Measurements from ENCODE around the gene RASA3. TPM values are rescaled to one million over a fixed set of nuclear protein-coding genes. Genes with fewer than 3 reads are reported as not detected.

RASA3 gene
- total and polyA plus RNA-seq, 12 donors: 6.8 to 16.9 (median 10.3) TPM

GRCh38 chr13:114096811-114097211 lies 35.6 kb downstream of the RASA3 start:
- no peak for ATAC-seq
- intact Hi-C loops (cut with DNase I): no loop called here
- H3K27ac ChIP-seq: no peak overlapping the region
- H3K27me3 ChIP-seq: no peaks in the 10 kb centered on the region
- no peaks in the 10 kb centered on the region for H3K36me3 ChIP-seq
- TF ChIP-seq, protein P1, sequence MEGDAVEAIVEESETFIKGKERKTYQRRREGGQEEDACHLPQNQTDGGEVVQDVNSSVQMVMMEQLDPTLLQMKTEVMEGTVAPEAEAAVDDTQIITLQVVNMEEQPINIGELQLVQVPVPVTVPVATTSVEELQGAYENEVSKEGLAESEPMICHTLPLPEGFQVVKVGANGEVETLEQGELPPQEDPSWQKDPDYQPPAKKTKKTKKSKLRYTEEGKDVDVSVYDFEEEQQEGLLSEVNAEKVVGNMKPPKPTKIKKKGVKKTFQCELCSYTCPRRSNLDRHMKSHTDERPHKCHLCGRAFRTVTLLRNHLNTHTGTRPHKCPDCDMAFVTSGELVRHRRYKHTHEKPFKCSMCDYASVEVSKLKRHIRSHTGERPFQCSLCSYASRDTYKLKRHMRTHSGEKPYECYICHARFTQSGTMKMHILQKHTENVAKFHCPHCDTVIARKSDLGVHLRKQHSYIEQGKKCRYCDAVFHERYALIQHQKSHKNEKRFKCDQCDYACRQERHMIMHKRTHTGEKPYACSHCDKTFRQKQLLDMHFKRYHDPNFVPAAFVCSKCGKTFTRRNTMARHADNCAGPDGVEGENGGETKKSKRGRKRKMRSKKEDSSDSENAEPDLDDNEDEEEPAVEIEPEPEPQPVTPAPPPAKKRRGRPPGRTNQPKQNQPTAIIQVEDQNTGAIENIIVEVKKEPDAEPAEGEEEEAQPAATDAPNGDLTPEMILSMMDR (IDR thresholded peaks at IDR 0.05): no peak
- H3K4me1 ChIP-seq: peaks cover 9 to 33% (median 19%) of the 10 kb centered on the region in 9 donors
- H3K4me3 ChIP-seq: no peak overlapping the region
- no peak for DNase-seq
- peaks cover 0 to 25% (median 6%) of the 10 kb centered on the region in 11 donors for H3K9me3 ChIP-seq
- 92 to 95% methylated on average over 18 of the region's 18 CpGs for WGBS, 2 donors

GRCh38 chr13:114096031-114096485 lies 36.4 kb downstream of the RASA3 start:
- TF ChIP-seq, protein P1 (IDR thresholded peaks at IDR 0.05): no peak
- DNase-seq (no peak), ATAC-seq (no peak)
- intact Hi-C loops (cut with DNase I): no loop called here
- no peak overlapping the region for H3K27ac ChIP-seq
- H3K4me1 ChIP-seq: peaks cover 7 to 29% (median 15%) of the 10 kb centered on the region in 9 donors
- WGBS, 2 donors: 94% methylated on average over 24 of the region's 24 CpGs
- H3K36me3 ChIP-seq: no peaks in the 10 kb centered on the region
- H3K27me3 ChIP-seq: no peaks in the 10 kb centered on the region
- H3K4me3 ChIP-seq: no peak overlapping the region
- H3K9me3 ChIP-seq: peaks cover 0 to 32% (median 9%) of the 10 kb centered on the region in 11 donors

- DNase-seq (no peak), ATAC-seq (no peak)
- WGBS, 2 donors: 85 to 97% methylated on average over 4 of the region's 4 CpGs
- no peak overlapping the region for H3K4me3 ChIP-seq
- peaks cover 3 to 24% (median 13%) of the 10 kb centered on the region in 9 donors for H3K4me1 ChIP-seq
- H3K36me3 ChIP-seq: no peaks in the 10 kb centered on the region
- peaks cover 0 to 34% (median 9%) of the 10 kb centered on the region in 11 donors for H3K9me3 ChIP-seq
- intact Hi-C loops (cut with DNase I): no loop called here
- H3K27ac ChIP-seq: no peak overlapping the region
- TF ChIP-seq, protein P1 (IDR thresholded peaks at IDR 0.05): no peak
- H3K27me3 ChIP-seq: no peaks in the 10 kb centered on the region
Observed at GRCh38 chr13:114095486-114095885, 36.9 kb downstream of the RASA3 start.

DNA sequence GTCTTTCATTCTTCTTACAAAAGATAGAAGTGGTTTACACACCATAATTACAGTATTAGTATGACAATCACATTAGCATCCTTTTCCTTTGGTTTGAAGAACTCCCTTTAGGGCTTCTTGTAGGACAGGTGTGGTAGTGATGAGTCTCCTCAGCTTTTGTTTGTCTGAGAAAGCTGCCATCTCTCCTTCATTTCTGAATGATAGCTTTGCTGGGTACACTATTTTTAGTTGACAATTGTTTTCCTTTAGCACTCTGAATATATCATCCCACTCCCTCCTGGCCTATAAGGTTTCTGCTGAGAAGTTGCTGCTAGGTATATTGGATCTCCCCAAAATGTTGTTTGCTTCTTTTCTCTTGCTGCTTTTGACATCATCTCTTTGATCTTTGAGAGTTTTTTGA lies 39.3 kb downstream of the RASA3 start:
- Histone ChIP-seq H3K36me3 (no peaks in the 10 kb centered on the region), H3K9me3 (peaks cover 0 to 34% (median 9%) of the 10 kb centered on the region in 11 donors), H3K4me1 (peaks cover 0 to 7% (median 4%) of the 10 kb centered on the region in 9 donors), H3K27ac (no peak overlapping the region), H3K4me3 (no peak overlapping the region), H3K27me3 (no peaks in the 10 kb centered on the region)
- TF ChIP-seq, protein P1 (IDR thresholded peaks at IDR 0.05): no peak
- intact Hi-C loops (cut with DNase I): no loop called here
- DNase-seq: no peak
- no peak for ATAC-seq

All from heart right ventricle (tissue), 16 donors.